GM12878 (cell line): ENCODE measurements around the gene DAO. TPM values are rescaled to one million over a fixed set of nuclear protein-coding genes. Genes with fewer than 3 reads are reported as not detected.

Experiments
- ATAC-seq: fragments of 200-7000 bp; cut with Tn5 transposase; 3 replicates; pipeline ENCODE4 v1.9.1; 2020; ENCODE audit warnings: mild to moderate bottlenecking, moderate library complexity
- BruUV-seq: library from RNA; stranded (reverse); fragments of 400-500 nt; replicated peaks from 2 replicates; lab custom pipeline; 2021; lab: Mats Ljungman, UMichigan
- CTCF ChIA-PET: fragments of 300-600 bp; sonication (Branson Sonifier 250); formaldehyde crosslinking; extraction: SDS; loops from one replicate; lab custom pipeline; 2021; ENCODE audit warnings: inconsistent platforms; lab: Yijun Ruan, JAX
- POLR2A ChIA-PET: fragments of 350-600 bp; formaldehyde crosslinking; extraction: SDS; loops from one replicate; lab custom pipeline; 2021; ENCODE audit warnings: inconsistent platforms; lab: Charles Lee
- RAD21 ChIA-PET: fragments of 300-600 bp; sonication (Branson Sonifier 250); formaldehyde crosslinking; loops from one replicate; lab custom pipeline; 2023; ENCODE audit warnings: antibody characterized with exemption; ENCODE audit not compliant: unreplicated experiment; lab: Charles Lee
- SMC1A ChIA-PET: fragments of 300-600 bp; sonication (Branson Sonifier 250); formaldehyde crosslinking; loops from one replicate; lab custom pipeline; 2023; ENCODE audit not compliant: unreplicated experiment, uncharacterized antibody; lab: Charles Lee
- DNase-seq: peaks from one replicate; pipeline ENCODE4 v3.0.0-alpha.2; 2011; ENCODE audit warnings: low read depth, low spot score
- FAIRE-seq: peaks from 3 replicates; lab custom pipeline; 2011; peaks lifted over from hg19 to GRCh38; lab: Jason Lieb, UNC
- H2AFZ ChIP-seq: 2 replicates; pipeline ENCODE4 v1.6.0; 2011; ENCODE audit warnings: low read depth, low read length, control low read depth; ENCODE audit not compliant: control insufficient read depth
- H3K27ac ChIP-seq: 2 replicates; pipeline ENCODE4 v1.5.1; 2011; ENCODE audit warnings: control low read depth; ENCODE audit not compliant: control insufficient read depth, insufficient read depth
- H3K27me3 ChIP-seq, 2 experiments: replicated peaks in 1 of 2; 2 replicates each; pipeline versions ENCODE4 v1.6.0 to v1.6.1; 2011; ENCODE audit warnings: low read length in 1 of 2; ENCODE audit not compliant: control insufficient read depth in 2 of 2, insufficient read depth in 2 of 2
- H3K36me3 ChIP-seq, 2 experiments: 2 replicates each; pipeline ENCODE4 v1.5.1; 2011; ENCODE audit warnings: low read length in 1 of 2; ENCODE audit not compliant: control insufficient read depth in 2 of 2, insufficient read depth in 2 of 2
- H3K4me1 ChIP-seq: 2 replicates; pipeline ENCODE4 v1.6.1; 2011; ENCODE audit warnings: mild to moderate bottlenecking, low read length, moderate library complexity, mixed read lengths; ENCODE audit not compliant: control insufficient read depth, insufficient read depth
- H3K4me2 ChIP-seq: 2 replicates; pipeline ENCODE4 v1.6.0; 2011; ENCODE audit warnings: control low read depth; ENCODE audit not compliant: control insufficient read depth, insufficient read depth
- H3K4me3 ChIP-seq: fragments of 200-600 bp; sonication (generic); 2 replicates; pipeline ENCODE4 v1.5.1; 2016
- H3K79me2 ChIP-seq: 2 replicates; pipeline ENCODE4 v1.6.0; 2011; ENCODE audit warnings: low read length; ENCODE audit not compliant: control insufficient read depth, insufficient read depth
- H3K9ac ChIP-seq: 2 replicates; pipeline ENCODE4 v1.8.0; 2011; ENCODE audit warnings: low read length, control low read depth, mixed read lengths; ENCODE audit not compliant: control insufficient read depth, insufficient read depth
- H3K9me3 ChIP-seq: replicated peaks from 3 replicates; pipeline ENCODE4 v1.5.1; 2011; ENCODE audit warnings: mild to moderate bottlenecking, low read length; ENCODE audit not compliant: control insufficient read depth, insufficient read depth
- H4K20me1 ChIP-seq: 2 replicates; pipeline ENCODE4 v1.6.0; 2011; ENCODE audit not compliant: control insufficient read depth, insufficient read depth
- DPF2 ChIP-seq: fragments of 450-650 bp; IDR thresholded peaks from 2 replicates; pipeline ENCODE4 v1.6.1; 2017; ENCODE audit warnings: mild to moderate bottlenecking
- EP300 ChIP-seq, 2 experiments: fragments of 150-350 bp in 1 of 2; IDR thresholded peaks; 2 replicates each; pipeline ENCODE4 v1.6.1; 2011 to 2012; ENCODE audit warnings: low read depth in 2 of 2, low read length in 2 of 2, borderline replicate concordance in 1 of 2, improper control_type of control experiment in 1 of 2, inconsistent platforms in 1 of 2; ENCODE audit not compliant: control insufficient read depth in 1 of 2
- FOS ChIP-seq: IDR thresholded peaks from 3 replicates; pipeline ENCODE4 v1.6.1; 2011; ENCODE audit warnings: borderline replicate concordance; ENCODE audit not compliant: insufficient read length; ENCODE audit errors: extremely low read depth
- GABPA ChIP-seq: IDR thresholded peaks from 2 replicates; pipeline ENCODE4 v1.6.1; 2014; ENCODE audit warnings: antibody characterized with exemption, low read depth, mild to moderate bottlenecking, inconsistent platforms
- IKZF1 ChIP-seq: fragments of 450-650 bp; conservative IDR thresholded peaks from 2 replicates; pipeline ENCODE4 v1.6.1; 2017; ENCODE audit warnings: antibody characterized with exemption, mild to moderate bottlenecking
- KLF5 ChIP-seq: fragments of 450-650 bp; IDR thresholded peaks from 2 replicates; pipeline ENCODE4 v1.6.1; 2014; ENCODE audit warnings: mild to moderate bottlenecking; ENCODE audit not compliant: partially characterized antibody
- LARP7 ChIP-seq: fragments of 450-650 bp; IDR thresholded peaks from 2 replicates; pipeline ENCODE4 v1.6.1; 2017; ENCODE audit warnings: mild to moderate bottlenecking
- MLLT1 ChIP-seq: fragments of 450-650 bp; IDR thresholded peaks from 2 replicates; pipeline ENCODE4 v1.6.1; 2016; ENCODE audit warnings: mild to moderate bottlenecking
- PKNOX1 ChIP-seq: fragments of 450-650 bp; IDR thresholded peaks from 2 replicates; pipeline ENCODE4 v1.6.1; 2016; ENCODE audit warnings: mild to moderate bottlenecking
- ZNF592 ChIP-seq: fragments of 450-650 bp; IDR thresholded peaks from 2 replicates; pipeline ENCODE4 v1.6.1; 2017; ENCODE audit warnings: mild to moderate bottlenecking, moderate library complexity
- WGBS: methylation state at CpG from one replicate; pipeline ENCODE4 v1.1.6; 2016; ENCODE audit warnings: low lambda C conversion rate; ENCODE audit not compliant: insufficient replicate concordance, insufficient coverage; ENCODE audit errors: missing lambda C conversion rate; 5-methylcytosine and 5-hydroxymethylcytosine counted together
- in situ Hi-C: fragments of 300-500 bp; cut with MboI; formaldehyde crosslinking; loops from 9 replicates; pipeline ENCODE4 v1.14.3; 2018; ENCODE audit warnings: mixed read lengths
- intact Hi-C: fragments of 100-400 bp; cut with micrococcal nuclease; formaldehyde crosslinking; loops from one replicate; pipeline ENCODE4 v1.14.2; 2022; ENCODE audit not compliant: unreplicated experiment
- polyA plus RNA-seq, 11 experiments: library from polyadenylated mRNA; depleted of rRNA in 4 of 11; unstranded in 6 of 11; stranded (reverse) in 5 of 11; fragments of >200 nt; fragmentation: Nextera tagmentation in 4 of 11; fragmentation: Illumina TruSeq in 1 of 11; extraction: Ambion mirVana in 4 of 11; extraction: Trizol in 1 of 11; gene quantifications; 1 replicate in 1 of 11; 2 replicates in 10 of 11; pipeline versions ENCODE4 v1.2.1 to v1.2.3, GENCODE V29; 2011 to 2016; ENCODE audit warnings: inconsistent platforms in 2 of 11, missing spikeins in 2 of 11, low read depth in 1 of 11
- total RNA-seq, 4 experiments: library from RNA; depleted of rRNA in 3 of 4; stranded (reverse); fragments of >200 nt in 3 of 4; fragmentation: Illumina TruSeq in 1 of 4; extraction: Trizol in 1 of 4; gene quantifications; 2 replicates each; pipeline versions ENCODE4 v1.2.1 to v1.2.3, GENCODE V29; 2013 to 2021
- TF ChIP-seq, protein P1 (sequence below): IDR thresholded peaks from 2 replicates; pipeline ENCODE4 v1.6.1; 2012; ENCODE audit warnings: low read length, inconsistent platforms

Gene DAO
- total and polyA plus RNA-seq, 10 of the 15 experiments (the other 5 are each of a cell fraction or from before 2014, with no cell fraction given) = 0.15 TPM; not detected in 9

DNA sequence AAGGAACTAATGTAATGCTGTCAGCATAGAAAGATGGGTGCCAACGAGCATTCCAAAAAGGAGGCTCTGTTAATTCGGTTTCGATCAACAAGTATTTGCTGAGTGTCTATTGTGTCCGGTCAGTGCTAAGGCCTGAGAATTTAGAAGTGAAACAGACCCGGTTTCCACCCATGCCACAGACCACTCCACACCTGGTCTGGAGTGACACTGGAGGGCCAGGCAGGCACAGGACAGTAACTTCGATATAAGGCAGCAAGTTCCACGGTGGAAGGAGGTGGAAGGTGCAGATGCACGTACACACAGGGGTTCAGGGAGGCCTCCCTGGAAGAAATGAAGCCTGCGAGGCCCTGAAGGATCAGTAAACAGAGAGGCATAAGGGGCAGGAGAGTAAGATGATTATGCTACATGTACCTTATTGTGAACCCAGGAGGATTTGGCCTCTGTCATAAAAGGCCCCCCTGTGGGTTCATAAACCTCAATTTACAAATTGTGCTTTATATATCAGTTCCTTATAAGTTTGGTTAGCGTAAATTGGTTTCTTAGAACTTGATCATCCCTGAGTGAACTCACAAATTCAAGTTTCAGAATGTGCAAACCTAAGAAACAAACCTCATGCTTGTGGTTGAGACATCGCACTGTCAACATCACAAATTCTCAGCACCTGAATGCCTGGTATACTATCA, 48.4 kb upstream of the DAO start:
- Histone ChIP-seq H3K4me3 (no peak overlapping the region; the same call in 1 of the 2 replicates), H2AFZ (no peak overlapping the region), H3K36me3 (peaks cover 13 to 20% of the 10 kb centered on the region in 2 experiments), H3K27ac (peak overlapping the region; percentile 78), H3K79me2 (peaks cover 24% of the 10 kb centered on the region), H4K20me1 (no peaks in the 10 kb centered on the region), H3K9ac (peak overlapping the region; percentile 36; the same call in 1 of the 2 replicates), H3K4me1 (peaks cover 48% of the 10 kb centered on the region), H3K27me3 (no peaks in the 10 kb centered on the region), H3K4me2 (peak overlapping the region; percentile 61), H3K9me3 (no peaks in the 10 kb centered on the region)
- DNase-seq (peak; percentile 87), FAIRE-seq (no peak), ATAC-seq (peak; percentile 82)
- SMC1A ChIA-PET = interaction anchor here (0.8 to 2.9 kb wide), 7 partner anchors 10 to 267 kb away, joined by 3 to 24 read pairs (median 4); no protein-coding TSS in a partner anchor
- CTCF ChIA-PET = interaction anchor here (0.6 to 1.9 kb wide), 4 partner anchors 17 to 214 kb away, joined by 3 to 11 read pairs (median 6); no protein-coding TSS in a partner anchor
- POLR2A ChIA-PET = interaction anchor here (1.4 kb wide), 1 partner anchor 10 kb away, joined by 7 read pairs; no protein-coding TSS in a partner anchor
- in situ Hi-C loops (no loop called here), intact Hi-C loops (loop anchor here (2.0 kb wide), 1 partner anchor 23 kb away; no protein-coding TSS in a partner anchor)
- WGBS = 36% methylated on average over 11 of the region's 11 CpGs
- no TSS peak for BruUV-seq
- RAD21 ChIA-PET = interaction anchor here (1.1 to 2.1 kb wide), 3 partner anchors 9 to 29 kb away, joined by 4 to 21 read pairs (median 5); no protein-coding TSS in a partner anchor
- TF ChIP-seq KLF5 = no peak
- peak; percentile 87 for TF ChIP-seq DPF2
- TF ChIP-seq FOS = no peak
- TF ChIP-seq IKZF1 = peak; percentile 62
- TF ChIP-seq LARP7 = peak; percentile 27; the same call in 1 of the 2 replicates
- TF ChIP-seq PKNOX1 = peak; percentile 72
- TF ChIP-seq EP300 (IDR thresholded peaks at IDR 0.05; ENCODE audit: borderline replicate concordance in 1 of 2, control insufficient read depth in 1 of 2, low read depth in 2 of 2, low read length in 2 of 2) = peak; percentile 63 to 92
- TF ChIP-seq ZNF592 = peak; percentile 81
- TF ChIP-seq MLLT1 = 0 out of 2 replicates have a peak, but pooled peaks have one; percentile 58
- TF ChIP-seq, protein P1, sequence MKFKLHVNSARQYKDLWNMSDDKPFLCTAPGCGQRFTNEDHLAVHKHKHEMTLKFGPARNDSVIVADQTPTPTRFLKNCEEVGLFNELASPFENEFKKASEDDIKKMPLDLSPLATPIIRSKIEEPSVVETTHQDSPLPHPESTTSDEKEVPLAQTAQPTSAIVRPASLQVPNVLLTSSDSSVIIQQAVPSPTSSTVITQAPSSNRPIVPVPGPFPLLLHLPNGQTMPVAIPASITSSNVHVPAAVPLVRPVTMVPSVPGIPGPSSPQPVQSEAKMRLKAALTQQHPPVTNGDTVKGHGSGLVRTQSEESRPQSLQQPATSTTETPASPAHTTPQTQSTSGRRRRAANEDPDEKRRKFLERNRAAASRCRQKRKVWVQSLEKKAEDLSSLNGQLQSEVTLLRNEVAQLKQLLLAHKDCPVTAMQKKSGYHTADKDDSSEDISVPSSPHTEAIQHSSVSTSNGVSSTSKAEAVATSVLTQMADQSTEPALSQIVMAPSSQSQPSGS = peak; percentile 64
- TF ChIP-seq GABPA = 0 out of 2 replicates have a peak, but pooled peaks have one; percentile 10
